IMR-90 (cell line): Measurements from ENCODE around the gene ALDH6A1. TPM values are rescaled to one million over a fixed set of nuclear protein-coding genes. Genes with fewer than 3 reads are reported as not detected.

Source experiments
- ATAC-seq: fragments of 200-7000 bp; cut with Tn5 transposase; 2 replicates; pipeline ENCODE4 v1.9.1; 2020; ENCODE audit warnings: low read depth, mild to moderate bottlenecking, moderate library complexity
- BruUV-seq: library from RNA; stranded (reverse); fragments of 400-500 nt; replicated peaks from 2 replicates; lab custom pipeline; 2021; lab: Mats Ljungman, UMichigan
- CTCF ChIA-PET: fragments of 300-600 bp; formaldehyde crosslinking; extraction: SDS; loops from one replicate; lab custom pipeline; 2021; ENCODE audit warnings: antibody characterized with exemption; lab: Yijun Ruan, JAX
- POLR2A ChIA-PET: fragments of 300-600 bp; sonication (Branson Sonifier 250); formaldehyde crosslinking; loops from one replicate; lab custom pipeline; 2022; ENCODE audit warnings: antibody characterized with exemption; ENCODE audit not compliant: unreplicated experiment; lab: Charles Lee
- DNase-seq: peaks from one replicate; pipeline ENCODE4 v3.0.0; 2013
- H2AFZ ChIP-seq: replicated peaks from 2 replicates; pipeline ENCODE3; 2013; ENCODE audit warnings: low read length, mild to moderate bottlenecking; ENCODE audit not compliant: poor library complexity
- H2AK5ac ChIP-seq: 2 replicates; pipeline ENCODE4 v1.6.1; 2013; ENCODE audit warnings: low read depth, low read length, inconsistent platforms
- H2AK9ac ChIP-seq: replicated peaks from 2 replicates; pipeline ENCODE3; 2013; ENCODE audit warnings: mild to moderate bottlenecking, low read depth, low read length, moderate library complexity; ENCODE audit not compliant: poor library complexity
- H2BK120ac ChIP-seq: 2 replicates; pipeline ENCODE4 v1.6.1; 2013; ENCODE audit warnings: low read depth, low read length, inconsistent platforms
- H2BK15ac ChIP-seq: 3 replicates; pipeline ENCODE4 v1.6.1; 2013; ENCODE audit warnings: low read depth, low read length, inconsistent platforms
- H2BK20ac ChIP-seq: 2 replicates; pipeline ENCODE4 v1.6.1; 2013; ENCODE audit warnings: low read depth, mild to moderate bottlenecking, inconsistent platforms, low read length, moderate library complexity
- H2BK5ac ChIP-seq: 2 replicates; pipeline ENCODE4 v1.6.1; 2013; ENCODE audit warnings: mild to moderate bottlenecking, low read depth, low read length, inconsistent platforms; ENCODE audit not compliant: poor library complexity, severe bottlenecking
- H3K14ac ChIP-seq: replicated peaks from 2 replicates; pipeline ENCODE4 v1.6.1; 2013; ENCODE audit warnings: low read depth, low read length, inconsistent platforms
- H3K18ac ChIP-seq: 2 replicates; pipeline ENCODE4 v1.6.1; 2013; ENCODE audit warnings: low read depth, low read length, control low read depth
- H3K23ac ChIP-seq: 2 replicates; pipeline ENCODE4 v1.6.1; 2013; ENCODE audit warnings: low read depth, low read length, inconsistent platforms
- H3K27ac ChIP-seq: 2 replicates; pipeline ENCODE4 v1.5.1; 2013; ENCODE audit warnings: mild to moderate bottlenecking, control low read depth, low read length; ENCODE audit not compliant: insufficient read depth
- H3K27me3 ChIP-seq: 2 replicates; pipeline ENCODE4 v1.6.1; 2013; ENCODE audit warnings: low read length; ENCODE audit not compliant: control insufficient read depth, insufficient read depth
- H3K36me3 ChIP-seq: 2 replicates; pipeline ENCODE4 v1.6.1; 2013; ENCODE audit warnings: low read length, mixed read lengths; ENCODE audit not compliant: control insufficient read depth, insufficient read depth
- H3K4ac ChIP-seq: 2 replicates; pipeline ENCODE4 v1.6.1; 2013; ENCODE audit warnings: low read depth, low read length, inconsistent platforms
- H3K4me1 ChIP-seq: 2 replicates; pipeline ENCODE4 v1.6.1; 2013; ENCODE audit warnings: low read length, mixed read lengths; ENCODE audit not compliant: control insufficient read depth, insufficient read depth
- H3K4me2 ChIP-seq: 2 replicates; pipeline ENCODE4 v1.6.1; 2013; ENCODE audit warnings: low read depth, mild to moderate bottlenecking, control low read depth, low read length, moderate library complexity
- H3K4me3 ChIP-seq: 2 replicates; pipeline ENCODE4 v1.5.1; 2013; ENCODE audit warnings: low read depth, mild to moderate bottlenecking, control low read depth, low read length, moderate library complexity; ENCODE audit not compliant: insufficient read depth
- H3K56ac ChIP-seq: 2 replicates; pipeline ENCODE4 v1.6.1; 2013; ENCODE audit warnings: low read length, inconsistent platforms; ENCODE audit not compliant: insufficient read depth; ENCODE audit errors: extremely low read depth
- H3K79me1 ChIP-seq, 2 experiments: 2 replicates each; pipeline ENCODE4 v1.6.1; 2013; ENCODE audit warnings: low read length in 2 of 2, inconsistent platforms in 1 of 2, low read depth in 1 of 2
- H3K9ac ChIP-seq: 2 replicates; pipeline ENCODE4 v1.6.1; 2013; ENCODE audit warnings: low read depth, low read length, control low read depth
- H3K9me1 ChIP-seq: 2 replicates; pipeline ENCODE4 v1.6.1; 2013; ENCODE audit warnings: low read length, inconsistent platforms; ENCODE audit not compliant: insufficient read depth
- H3K9me3 ChIP-seq: 2 replicates; pipeline ENCODE4 v1.6.1; 2013; ENCODE audit warnings: low read length; ENCODE audit not compliant: control insufficient read depth, insufficient read depth
- H4K20me1 ChIP-seq: 2 replicates; pipeline ENCODE4 v1.6.1; 2013; ENCODE audit warnings: low read length, inconsistent platforms; ENCODE audit not compliant: insufficient read depth
- H4K5ac ChIP-seq: 2 replicates; pipeline ENCODE4 v1.6.1; 2013; ENCODE audit warnings: mild to moderate bottlenecking, low read depth, low read length, control low read depth
- H4K8ac ChIP-seq, 2 experiments: 2 replicates each; pipeline ENCODE4 v1.6.1; 2013; ENCODE audit warnings: low read depth in 2 of 2, low read length in 2 of 2, control low read depth in 1 of 2, inconsistent platforms in 1 of 2
- H4K91ac ChIP-seq: 2 replicates; pipeline ENCODE4 v1.6.1; 2013; ENCODE audit warnings: low read depth, low read length, inconsistent platforms; ENCODE audit not compliant: insufficient read depth
- BHLHE40 ChIP-seq: fragments of 150-350 bp; IDR thresholded peaks from 2 replicates; pipeline ENCODE4 v1.6.1; 2016; ENCODE audit warnings: mild to moderate bottlenecking, low read depth, low read length
- MAFK ChIP-seq: IDR thresholded peaks from 2 replicates; pipeline ENCODE4 v1.6.1; 2012; ENCODE audit warnings: low read depth, low read length, improper control_type of control experiment
- POLR2A ChIP-seq: IDR thresholded peaks from 2 replicates; pipeline ENCODE4 v1.6.1; 2012; ENCODE audit warnings: mild to moderate bottlenecking, low read depth, low read length
- RAD21 ChIP-seq: IDR thresholded peaks from 2 replicates; pipeline ENCODE4 v1.6.1; 2012; ENCODE audit warnings: low read length, improper control_type of control experiment
- RCOR1 ChIP-seq: IDR thresholded peaks from 2 replicates; pipeline ENCODE4 v1.6.1; 2012; ENCODE audit warnings: mild to moderate bottlenecking, low read length, improper control_type of control experiment; ENCODE audit not compliant: insufficient replicate concordance
- RFX5 ChIP-seq: IDR thresholded peaks from 2 replicates; pipeline ENCODE4 v1.8.0; 2012; ENCODE audit warnings: low read depth, mild to moderate bottlenecking, low read length, moderate library complexity
- USF2 ChIP-seq: fragments of 150-350 bp; IDR thresholded peaks from 2 replicates; pipeline ENCODE4 v1.6.1; 2017; ENCODE audit warnings: mild to moderate bottlenecking, antibody characterized with exemption, low read length, low read depth
- WGBS, 2 experiments: methylation state at CpG; one replicate each; pipeline versions ENCODE4 v1.1.5 to v1.1.7; 2013; ENCODE audit warnings: missing lambda C conversion rate in 2 of 2; ENCODE audit not compliant: insufficient read length in 1 of 2; ENCODE audit errors: extremely low coverage in 2 of 2; 5-methylcytosine and 5-hydroxymethylcytosine counted together
- dilution Hi-C: fragments of 300-500 bp; cut with HindIII; formaldehyde crosslinking; loops from one replicate; pipeline ENCODE4 v1.14.3; 2018; ENCODE audit warnings: low sequenced_read_pairs; ENCODE audit not compliant: unreplicated experiment
- in situ Hi-C: fragments of 300-500 bp; cut with MboI; formaldehyde crosslinking; loops from 3 replicates; pipeline ENCODE4 v1.14.3; 2019; ENCODE audit warnings: low sequenced_read_pairs, inconsistent platforms, mixed read lengths
- intact Hi-C: fragments of 100-400 bp; cut with micrococcal nuclease; formaldehyde crosslinking; loops from 2 replicates; pipeline ENCODE4 v1.10.0; 2022
- polyA plus RNA-seq, 3 experiments: library from polyadenylated mRNA; depleted of rRNA; stranded (reverse); fragments of >200 nt; gene quantifications; 2 replicates each; pipeline ENCODE4 v1.2.3, GENCODE V29; 2012; ENCODE audit warnings: low replicate concordance in 1 of 3
- total RNA-seq: library from RNA; depleted of rRNA; stranded (reverse); fragments of >200 nt; gene quantifications from 2 replicates; pipeline ENCODE4 v1.2.3, GENCODE V29; 2012

Gene ALDH6A1
- total and polyA plus RNA-seq, 2 of the 4 experiments (the other 2 are of a cell fraction): 6.0 to 15.1 TPM

GRCh38 chr14:74019408-74020137 is 64.7 kb downstream of the ALDH6A1 start:
- Histone ChIP-seq H3K27ac (peak overlapping the region; percentile 70), H2BK15ac (no peak overlapping the region), H3K4me1 (peaks cover 2% of the 10 kb centered on the region; the same call in 1 of the 2 replicates), H4K5ac (peak overlapping the region; percentile 65), H3K9me3 (no peaks in the 10 kb centered on the region), H3K4me2 (peak overlapping the region; percentile 96), H3K27me3 (no peaks in the 10 kb centered on the region), H3K9me1 (no peaks in the 10 kb centered on the region), H3K56ac (peak overlapping the region; percentile 83), H2BK5ac (peak overlapping the region; percentile 44), H3K36me3 (no peaks in the 10 kb centered on the region), H4K8ac (peak overlapping the region; percentile 52 to 79; a peak in 2 of 4 replicates), H3K4ac (peak overlapping the region; percentile 72), H2BK20ac (no peak overlapping the region), H3K4me3 (peak overlapping the region; percentile 91), H4K20me1 (no peaks in the 10 kb centered on the region; the same call in 1 of the 2 replicates), H3K79me1 (peaks cover 0 to 15% of the 10 kb centered on the region in 2 experiments; a peak in 1 of 4 replicates), H3K18ac (no peak overlapping the region), H4K91ac (no peak overlapping the region; the same call in 1 of the 2 replicates), H2AK5ac (no peak overlapping the region), H2AFZ (peak overlapping the region; percentile 97), H3K14ac (peak overlapping the region; percentile 61), H3K23ac (peak overlapping the region; percentile 22; the same call in 1 of the 2 replicates), H3K9ac (peak overlapping the region; percentile 86), H2BK120ac (peak overlapping the region; percentile 59; the same call in 1 of the 2 replicates), H2AK9ac (peak overlapping the region; percentile 83)
- ChIA-PET POLR2A (no interaction called here), CTCF (no interaction called here)
- DNase-seq (peak; percentile 60), ATAC-seq (peak; percentile 4)
- intact Hi-C loops: loop anchor here (2.0 kb wide), 2 partner anchors 41 to 69 kb away; partner anchors contain the start of genes COQ6 and FAM161B
- WGBS, 2 experiments: no CpG with 5 or more reads among the region's 21 CpGs
- no TSS peak for BruUV-seq
- TF ChIP-seq BHLHE40: no peak
- TF ChIP-seq POLR2A: no peak
- TF ChIP-seq MAFK: no peak
- TF ChIP-seq RAD21: no peak
- TF ChIP-seq RFX5: no peak
- TF ChIP-seq USF2: no peak
- no peak for TF ChIP-seq RCOR1
- dilution Hi-C loops: no loop called here
- in situ Hi-C loops: no loop called here
